Brain microvascular endothelial cell (primary cell): ENCODE results near the gene DDAH1.

Experiments
- DNase-seq: peaks from one replicate; pipeline ENCODE4 v3.0.0-alpha.2; 2020
- H3K27ac ChIP-seq: fragments of 250-450 bp; sonication (Bioruptor Pico); 2 replicates; pipeline ENCODE4 v1.5.1; 2020; ENCODE audit warnings: mild to moderate bottlenecking, moderate library complexity
- H3K27me3 ChIP-seq: fragments of 250-450 bp; sonication (Bioruptor Pico); replicated peaks from 2 replicates; pipeline ENCODE4 v1.5.1; 2020; ENCODE audit warnings: mild to moderate bottlenecking
- H3K36me3 ChIP-seq: fragments of 250-450 bp; sonication (Bioruptor Pico); replicated peaks from 2 replicates; pipeline ENCODE4 v1.5.1; 2020; ENCODE audit warnings: mild to moderate bottlenecking
- H3K4me3 ChIP-seq: 2 replicates; pipeline ENCODE4 v1.5.1; 2011; ENCODE audit warnings: low read depth, mild to moderate bottlenecking, control low read depth, low read length, moderate library complexity
- in situ Hi-C: cut with HindIII; loops from 2 replicates; pipeline ENCODE4 v1.10.0; 2017; ENCODE audit warnings: low sequenced_read_pairs, low pct_ligation_motif_present
- TF ChIP-seq, protein P1 (sequence below): IDR thresholded peaks from 2 replicates; pipeline ENCODE4 v1.5.1; 2011; ENCODE audit warnings: low read depth, mild to moderate bottlenecking, moderate library complexity, low read length, control low read depth, inconsistent platforms; ENCODE audit errors: missing control alignments

The DDAH1 gene

DNA sequence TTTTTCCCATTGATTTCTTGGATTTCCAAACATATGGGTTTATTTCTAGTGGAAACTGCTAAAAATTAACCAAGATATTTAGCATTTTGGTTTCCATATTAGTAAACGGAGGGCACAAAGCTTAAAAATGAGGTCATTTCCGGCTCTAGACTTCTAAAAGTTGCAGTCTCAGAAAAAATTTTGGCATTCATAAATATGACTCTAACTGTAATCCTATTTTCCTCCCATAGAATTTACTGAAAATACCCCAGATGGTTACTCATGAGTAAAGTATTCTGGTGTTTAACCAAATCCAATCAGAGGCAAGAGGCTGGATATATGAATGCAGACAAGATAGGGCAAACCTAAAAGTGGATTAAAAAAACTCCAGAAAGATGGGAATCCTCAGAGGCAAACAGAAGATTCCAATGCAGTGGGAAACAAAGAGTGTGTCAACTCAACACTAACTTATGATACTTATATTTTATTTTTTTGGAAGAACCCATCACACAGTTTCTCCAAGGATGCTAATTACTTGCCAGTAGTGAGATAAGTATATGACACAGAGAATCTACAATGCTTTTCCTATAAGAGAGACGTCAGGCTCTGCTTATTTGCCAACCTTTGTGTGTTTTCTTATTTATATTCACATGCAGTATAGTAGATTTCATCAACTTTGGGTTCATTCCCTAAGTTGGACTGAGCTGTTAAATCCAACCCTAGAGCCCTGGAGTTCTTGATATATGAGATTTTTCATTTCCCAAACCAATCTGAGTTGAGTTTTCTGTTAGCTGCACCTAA, 98.4 kb downstream of the DDAH1 start:
- Histone ChIP-seq H3K27ac (peak overlapping the region; percentile 58), H3K27me3 (no peaks in the 10 kb centered on the region), H3K4me3 (no peak overlapping the region), H3K36me3 (peaks cover 3% of the 10 kb centered on the region)
- in situ Hi-C loops: no loop called here
- TF ChIP-seq, protein P1, sequence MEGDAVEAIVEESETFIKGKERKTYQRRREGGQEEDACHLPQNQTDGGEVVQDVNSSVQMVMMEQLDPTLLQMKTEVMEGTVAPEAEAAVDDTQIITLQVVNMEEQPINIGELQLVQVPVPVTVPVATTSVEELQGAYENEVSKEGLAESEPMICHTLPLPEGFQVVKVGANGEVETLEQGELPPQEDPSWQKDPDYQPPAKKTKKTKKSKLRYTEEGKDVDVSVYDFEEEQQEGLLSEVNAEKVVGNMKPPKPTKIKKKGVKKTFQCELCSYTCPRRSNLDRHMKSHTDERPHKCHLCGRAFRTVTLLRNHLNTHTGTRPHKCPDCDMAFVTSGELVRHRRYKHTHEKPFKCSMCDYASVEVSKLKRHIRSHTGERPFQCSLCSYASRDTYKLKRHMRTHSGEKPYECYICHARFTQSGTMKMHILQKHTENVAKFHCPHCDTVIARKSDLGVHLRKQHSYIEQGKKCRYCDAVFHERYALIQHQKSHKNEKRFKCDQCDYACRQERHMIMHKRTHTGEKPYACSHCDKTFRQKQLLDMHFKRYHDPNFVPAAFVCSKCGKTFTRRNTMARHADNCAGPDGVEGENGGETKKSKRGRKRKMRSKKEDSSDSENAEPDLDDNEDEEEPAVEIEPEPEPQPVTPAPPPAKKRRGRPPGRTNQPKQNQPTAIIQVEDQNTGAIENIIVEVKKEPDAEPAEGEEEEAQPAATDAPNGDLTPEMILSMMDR: no peak
- peak; percentile 54 for DNase-seq

DNA sequence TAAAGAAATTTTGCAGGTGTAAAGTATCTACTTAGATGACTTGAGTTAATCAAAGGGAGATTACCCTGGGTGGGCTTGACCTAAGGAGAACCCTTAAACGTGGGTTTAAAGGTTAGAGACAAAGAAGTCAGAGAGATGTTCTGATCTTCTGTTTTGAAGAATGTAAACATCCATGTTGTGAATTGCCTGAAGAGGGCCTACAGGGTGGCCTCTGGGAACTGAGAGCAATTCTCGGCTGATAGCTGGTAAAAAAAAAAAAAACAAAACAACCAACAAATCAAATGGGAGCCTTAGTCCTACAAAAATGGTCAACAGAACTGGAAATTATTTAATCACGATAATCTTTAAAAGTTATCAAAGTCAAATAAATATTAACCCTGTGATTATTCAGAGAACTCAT, 99.1 kb downstream of the DDAH1 start:
- H3K27ac ChIP-seq: peak overlapping the region; percentile 56
- in situ Hi-C loops: no loop called here
- TF ChIP-seq, protein P1: no peak

DNA sequence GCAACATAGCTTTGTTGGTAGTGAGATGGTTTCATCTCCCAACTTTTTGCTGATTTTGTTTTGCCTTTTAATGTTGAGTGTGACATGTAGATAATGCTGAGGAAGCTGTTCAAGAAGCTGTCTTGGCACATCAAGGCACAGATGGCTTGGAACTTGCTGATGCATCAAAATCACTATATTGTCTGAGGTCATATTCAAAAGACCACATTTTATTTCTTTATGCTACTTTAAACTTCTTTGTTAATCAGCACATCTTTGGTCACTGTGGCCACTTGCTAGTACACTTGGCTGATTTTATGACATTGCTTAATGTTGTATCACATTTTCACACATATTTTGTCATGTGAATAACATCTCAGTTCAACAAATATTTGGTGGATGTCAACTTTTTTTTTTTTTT, 101.4 kb downstream of the DDAH1 start:
- no peaks in the 10 kb centered on the region for H3K27me3 ChIP-seq
- in situ Hi-C loops: no loop called here
- H3K27ac ChIP-seq: no peak overlapping the region
- TF ChIP-seq, protein P1: no peak
- no peak overlapping the region for H3K4me3 ChIP-seq
- peaks cover 3% of the 10 kb centered on the region for H3K36me3 ChIP-seq
- DNase-seq: no peak

More for the DNA sequence above, 99.1 kb downstream of the DDAH1 start:
- Histone ChIP-seq H3K36me3 (peaks cover 3% of the 10 kb centered on the region), H3K4me3 (no peak overlapping the region), H3K27me3 (no peaks in the 10 kb centered on the region)
- no peak for DNase-seq

DNA sequence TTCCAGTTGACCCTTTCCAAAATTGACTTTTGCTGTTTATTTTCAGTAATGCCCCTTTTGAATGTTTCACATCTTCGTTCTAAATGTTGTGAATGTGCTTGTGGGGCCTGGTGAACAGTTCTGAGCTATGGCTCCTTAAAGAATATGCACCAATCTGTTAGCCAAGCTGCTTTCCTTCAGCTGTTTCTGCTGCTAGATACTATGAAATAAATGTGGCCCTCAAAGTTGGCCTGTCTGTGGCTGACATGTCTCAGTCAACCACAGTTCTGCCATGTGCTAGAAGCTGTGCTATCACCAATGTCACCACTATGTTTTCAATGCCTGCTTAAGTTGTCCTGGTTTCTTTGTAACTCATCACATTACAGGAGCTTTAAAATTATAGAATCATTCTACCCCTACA, 101.9 kb downstream of the DDAH1 start:
- H3K27ac ChIP-seq: no peak overlapping the region

DNA sequence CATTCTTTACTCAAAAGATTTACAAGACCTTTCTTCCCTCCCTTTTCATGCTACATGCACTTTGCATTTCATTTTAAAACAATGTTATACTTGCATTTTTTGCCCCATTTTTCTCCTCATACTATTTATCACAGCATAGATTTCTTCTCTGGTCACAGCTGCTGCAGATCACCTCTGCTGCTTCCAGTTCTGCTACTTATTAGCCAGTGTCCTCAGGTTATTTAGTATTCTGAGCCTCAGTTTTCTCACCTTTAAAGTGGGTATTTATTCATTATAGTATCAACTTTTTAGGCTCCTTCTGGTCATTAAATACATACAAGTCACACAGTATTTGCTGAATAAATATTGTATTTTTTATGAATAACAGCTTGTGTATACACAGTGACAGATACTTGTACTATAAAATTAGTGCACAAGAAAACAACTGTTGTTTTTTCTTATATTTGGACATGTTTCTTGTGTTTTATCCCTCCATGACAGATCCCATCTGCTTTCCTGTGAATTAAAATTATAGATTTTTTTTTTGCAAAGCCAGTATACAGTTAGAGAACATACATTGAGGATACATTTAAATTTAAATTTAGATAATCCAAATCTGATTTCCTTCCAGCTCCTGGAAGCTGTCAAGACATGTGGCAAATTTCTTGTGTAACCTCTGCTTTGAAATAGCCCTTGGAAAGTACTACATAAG, 103.2 kb downstream of the DDAH1 start:
- Histone ChIP-seq H3K36me3 (peaks cover 5% of the 10 kb centered on the region), H3K27ac (peak overlapping the region; percentile 15), H3K4me3 (no peak overlapping the region), H3K27me3 (no peaks in the 10 kb centered on the region)
- TF ChIP-seq, protein P1: no peak
- in situ Hi-C loops: no loop called here
- no peak for DNase-seq

More for the DNA sequence above, 101.9 kb downstream of the DDAH1 start:
- H3K4me3 ChIP-seq: no peak overlapping the region
- TF ChIP-seq, protein P1: no peak
- in situ Hi-C loops: no loop called here
- H3K36me3 ChIP-seq: peaks cover 3% of the 10 kb centered on the region
- no peaks in the 10 kb centered on the region for H3K27me3 ChIP-seq
- DNase-seq: no peak
